ENCODE results near the gene MTRR. TPM values are rescaled to one million over a fixed set of nuclear protein-coding genes. Genes with fewer than 3 reads are reported as not detected.
A peak's percentile ranks its signal among the peaks of the same experiment; 100 is the strongest.

Gene MTRR
- total and polyA plus RNA-seq, 2 of the 4 experiments (the other 2 are of a cell fraction), result 33.2 to 33.5 TPM

DNA sequence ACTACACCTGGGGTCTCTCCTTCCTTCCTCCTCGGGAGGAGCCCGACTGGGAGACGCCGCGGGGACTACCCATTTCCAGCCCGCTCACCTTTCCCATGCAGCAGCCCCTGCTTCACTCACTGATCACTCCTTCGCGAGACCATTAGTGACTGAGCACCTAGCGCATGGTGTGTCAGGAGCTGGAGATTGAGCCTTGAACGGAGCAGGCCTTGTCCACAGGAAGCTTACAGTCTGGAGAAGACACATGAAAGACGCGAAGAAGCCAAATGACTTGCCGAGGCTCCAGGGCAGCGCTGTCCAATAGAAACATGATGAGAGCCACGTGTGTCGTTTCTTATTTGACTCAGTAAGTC is 17.7 kb upstream of the MTRR start:
- Histone ChIP-seq H4K8ac (ENCODE audit: low read depth in 2 of 2, low read length in 2 of 2) (no peak overlapping the region), H2BK5ac (ENCODE audit: low read depth, low read length, poor library complexity, severe bottlenecking) (no peak overlapping the region), H3K4me2 (ENCODE audit: low read depth, low read length) (peak overlapping the region; percentile 63; the same call in 1 of the 2 replicates), H3K23ac (ENCODE audit: low read depth, low read length) (no peak overlapping the region), H4K20me1 (ENCODE audit: insufficient read depth, low read length) (no peaks in the 10 kb centered on the region), H4K5ac (ENCODE audit: low read depth, low read length) (no peak overlapping the region), H3K14ac (replicated peaks; ENCODE audit: low read depth, low read length) (no peak overlapping the region), H3K36me3 (ENCODE audit: control insufficient read depth, insufficient read depth, low read length) (no peaks in the 10 kb centered on the region), H3K9ac (ENCODE audit: low read depth, low read length) (no peak overlapping the region), H2BK120ac (ENCODE audit: low read depth, low read length) (no peak overlapping the region), H2AK5ac (ENCODE audit: low read depth, low read length) (no peak overlapping the region), H3K4me1 (ENCODE audit: control insufficient read depth, insufficient read depth, low read length) (no peaks in the 10 kb centered on the region), H3K79me1 (ENCODE audit: low read depth in 1 of 2, low read length in 2 of 2) (no peaks in the 10 kb centered on the region), H3K56ac (ENCODE audit: extremely low read depth, insufficient read depth, low read length) (no peak overlapping the region), H3K9me1 (ENCODE audit: insufficient read depth, low read length) (no peaks in the 10 kb centered on the region), H3K27ac (ENCODE audit: insufficient read depth, low read length) (no peak overlapping the region), H3K27me3 (ENCODE audit: control insufficient read depth, insufficient read depth, low read length) (peaks cover 27% of the 10 kb centered on the region), H2AFZ (replicated peaks; ENCODE audit: low read length, poor library complexity) (peak overlapping the region; percentile 89), H2AK9ac (replicated peaks; ENCODE audit: low read depth, low read length, poor library complexity) (peak overlapping the region; percentile 37), H3K9me3 (ENCODE audit: control insufficient read depth, insufficient read depth, low read length) (peaks cover 2% of the 10 kb centered on the region; the same call in 1 of the 2 replicates), H3K4me3 (ENCODE audit: insufficient read depth, low read depth, low read length) (no peak overlapping the region; the same call in 1 of the 2 replicates), H4K91ac (ENCODE audit: insufficient read depth, low read depth, low read length) (no peak overlapping the region), H2BK20ac (ENCODE audit: low read depth, low read length) (no peak overlapping the region), H3K18ac (ENCODE audit: low read depth, low read length) (no peak overlapping the region), H2BK15ac (ENCODE audit: low read depth, low read length) (no peak overlapping the region), H3K4ac (ENCODE audit: low read depth, low read length) (no peak overlapping the region)
- TF ChIP-seq POLR2A (IDR thresholded peaks at IDR 0.05; ENCODE audit: low read depth, low read length), result no peak
- TF ChIP-seq, protein P1, sequence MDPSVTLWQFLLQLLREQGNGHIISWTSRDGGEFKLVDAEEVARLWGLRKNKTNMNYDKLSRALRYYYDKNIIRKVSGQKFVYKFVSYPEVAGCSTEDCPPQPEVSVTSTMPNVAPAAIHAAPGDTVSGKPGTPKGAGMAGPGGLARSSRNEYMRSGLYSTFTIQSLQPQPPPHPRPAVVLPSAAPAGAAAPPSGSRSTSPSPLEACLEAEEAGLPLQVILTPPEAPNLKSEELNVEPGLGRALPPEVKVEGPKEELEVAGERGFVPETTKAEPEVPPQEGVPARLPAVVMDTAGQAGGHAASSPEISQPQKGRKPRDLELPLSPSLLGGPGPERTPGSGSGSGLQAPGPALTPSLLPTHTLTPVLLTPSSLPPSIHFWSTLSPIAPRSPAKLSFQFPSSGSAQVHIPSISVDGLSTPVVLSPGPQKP (IDR thresholded peaks at IDR 0.05; ENCODE audit: borderline replicate concordance, low read depth, low read length), result no peak
- TF ChIP-seq, protein P2, sequence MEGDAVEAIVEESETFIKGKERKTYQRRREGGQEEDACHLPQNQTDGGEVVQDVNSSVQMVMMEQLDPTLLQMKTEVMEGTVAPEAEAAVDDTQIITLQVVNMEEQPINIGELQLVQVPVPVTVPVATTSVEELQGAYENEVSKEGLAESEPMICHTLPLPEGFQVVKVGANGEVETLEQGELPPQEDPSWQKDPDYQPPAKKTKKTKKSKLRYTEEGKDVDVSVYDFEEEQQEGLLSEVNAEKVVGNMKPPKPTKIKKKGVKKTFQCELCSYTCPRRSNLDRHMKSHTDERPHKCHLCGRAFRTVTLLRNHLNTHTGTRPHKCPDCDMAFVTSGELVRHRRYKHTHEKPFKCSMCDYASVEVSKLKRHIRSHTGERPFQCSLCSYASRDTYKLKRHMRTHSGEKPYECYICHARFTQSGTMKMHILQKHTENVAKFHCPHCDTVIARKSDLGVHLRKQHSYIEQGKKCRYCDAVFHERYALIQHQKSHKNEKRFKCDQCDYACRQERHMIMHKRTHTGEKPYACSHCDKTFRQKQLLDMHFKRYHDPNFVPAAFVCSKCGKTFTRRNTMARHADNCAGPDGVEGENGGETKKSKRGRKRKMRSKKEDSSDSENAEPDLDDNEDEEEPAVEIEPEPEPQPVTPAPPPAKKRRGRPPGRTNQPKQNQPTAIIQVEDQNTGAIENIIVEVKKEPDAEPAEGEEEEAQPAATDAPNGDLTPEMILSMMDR (conservative IDR thresholded peaks at IDR 0.05; ENCODE audit: low read depth, low read length), result no peak
- TF ChIP-seq MAZ (IDR thresholded peaks at IDR 0.05; ENCODE audit: borderline replicate concordance, low read depth, low read length), result no peak
- TF ChIP-seq SMC3 (IDR thresholded peaks at IDR 0.05; ENCODE audit: low read depth, low read length), result no peak
- no peak for TF ChIP-seq RAD21 (IDR thresholded peaks at IDR 0.05; ENCODE audit: low read length)
- no peak for TF ChIP-seq NFE2L2 (IDR thresholded peaks at IDR 0.05; ENCODE audit: low read depth, low read length)
- no peak for TF ChIP-seq MXI1 (IDR thresholded peaks at IDR 0.05; ENCODE audit: borderline replicate concordance, low read depth, low read length)
- TF ChIP-seq CEBPB (IDR thresholded peaks at IDR 0.05; ENCODE audit: low read depth, low read length), result no peak
- no peak for TF ChIP-seq RFX5 (IDR thresholded peaks at IDR 0.05; ENCODE audit: low read depth, low read length)
- TF ChIP-seq BHLHE40 (IDR thresholded peaks at IDR 0.05; ENCODE audit: low read depth, low read length), result no peak
- no peak for TF ChIP-seq MAFK (IDR thresholded peaks at IDR 0.05; ENCODE audit: low read depth, low read length)
- no peak for TF ChIP-seq CHD1 (IDR thresholded peaks at IDR 0.05; ENCODE audit: low read depth, low read length)
- TF ChIP-seq RCOR1 (IDR thresholded peaks at IDR 0.05; ENCODE audit: insufficient replicate concordance, low read length), result no peak
- no peak for TF ChIP-seq FOS (IDR thresholded peaks at IDR 0.05; ENCODE audit: low read depth, low read length)
- TF ChIP-seq, protein P3, sequence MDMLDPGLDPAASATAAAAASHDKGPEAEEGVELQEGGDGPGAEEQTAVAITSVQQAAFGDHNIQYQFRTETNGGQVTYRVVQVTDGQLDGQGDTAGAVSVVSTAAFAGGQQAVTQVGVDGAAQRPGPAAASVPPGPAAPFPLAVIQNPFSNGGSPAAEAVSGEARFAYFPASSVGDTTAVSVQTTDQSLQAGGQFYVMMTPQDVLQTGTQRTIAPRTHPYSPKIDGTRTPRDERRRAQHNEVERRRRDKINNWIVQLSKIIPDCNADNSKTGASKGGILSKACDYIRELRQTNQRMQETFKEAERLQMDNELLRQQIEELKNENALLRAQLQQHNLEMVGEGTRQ (IDR thresholded peaks at IDR 0.05; ENCODE audit: low read depth, low read length), result no peak
- 82% methylated on average over 5 of the region's 16 CpGs; no CpG with 5 or more reads in 1 of the 2 experiments for WGBS, 2 experiments (ENCODE audit: extremely low coverage in 2 of 2, insufficient read length in 1 of 2)
- CTCF ChIA-PET, result no interaction called here
- dilution Hi-C loops (cut with HindIII; ENCODE audit: low sequenced_read_pairs, unreplicated experiment), result no loop called here
- in situ Hi-C loops (cut with MboI; ENCODE audit: low sequenced_read_pairs), result no loop called here
- POLR2A ChIA-PET (ENCODE audit: unreplicated experiment), result no interaction called here
- intact Hi-C loops (cut with micrococcal nuclease), result no loop called here
- DNase-seq (no peak), ATAC-seq (ENCODE audit: low read depth) (no peak)
- BruUV-seq (replicated peaks), result no TSS peak
